RKO (cell line): ENCODE data around the gene HSPA4.
"Not testable (repeated sequence)": the region's sequence is repeated elsewhere in the genome, so short reads cannot be mapped to it uniquely, and the experiment has no call there.

Source experiments
- DNase-seq: peaks from one replicate; pipeline ENCODE4 v3.0.0-alpha.2; 2016; ENCODE audit warnings: low spot score

HSPA4 gene

DNA sequence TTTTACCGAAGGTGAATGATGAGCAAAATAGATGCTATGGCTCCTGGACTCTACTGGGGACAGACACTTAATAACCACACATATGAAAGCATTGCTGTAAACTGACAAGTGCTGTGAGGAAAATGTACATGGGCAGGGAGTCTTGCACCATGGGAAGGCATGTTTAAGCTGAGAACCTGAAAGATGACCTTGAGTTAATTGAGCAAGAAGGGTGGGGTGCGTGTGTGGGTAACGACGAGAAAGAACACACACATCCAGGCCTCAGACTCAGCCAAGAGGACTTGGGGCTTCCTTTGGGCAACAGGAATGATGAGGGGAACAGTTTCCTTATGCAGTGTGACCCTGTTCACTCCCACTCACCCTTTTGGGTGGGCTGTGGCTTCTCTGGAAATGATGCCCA, 73.1 kb downstream of the HSPA4 start:
- no peak for DNase-seq

DNA sequence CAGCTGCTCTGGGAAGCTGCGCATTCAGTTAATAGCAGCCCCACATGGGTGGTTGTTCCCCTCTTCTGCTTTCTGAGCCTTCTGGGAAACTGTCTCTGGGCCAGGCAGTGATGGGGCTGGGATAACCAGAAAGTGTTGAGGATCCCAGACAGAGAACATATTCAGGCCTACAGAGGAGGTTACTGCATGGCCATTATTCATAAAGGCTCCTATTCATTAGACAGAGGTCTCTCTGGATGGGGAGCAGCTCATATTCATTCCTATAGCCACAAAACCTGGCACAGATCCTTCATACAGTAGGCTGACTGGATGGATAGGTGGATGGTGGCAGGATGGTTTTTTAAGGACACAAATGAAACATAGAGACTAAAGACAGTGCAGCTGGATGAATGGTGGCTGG, 76.3 kb downstream of the HSPA4 start:
- DNase-seq = no peak

DNA sequence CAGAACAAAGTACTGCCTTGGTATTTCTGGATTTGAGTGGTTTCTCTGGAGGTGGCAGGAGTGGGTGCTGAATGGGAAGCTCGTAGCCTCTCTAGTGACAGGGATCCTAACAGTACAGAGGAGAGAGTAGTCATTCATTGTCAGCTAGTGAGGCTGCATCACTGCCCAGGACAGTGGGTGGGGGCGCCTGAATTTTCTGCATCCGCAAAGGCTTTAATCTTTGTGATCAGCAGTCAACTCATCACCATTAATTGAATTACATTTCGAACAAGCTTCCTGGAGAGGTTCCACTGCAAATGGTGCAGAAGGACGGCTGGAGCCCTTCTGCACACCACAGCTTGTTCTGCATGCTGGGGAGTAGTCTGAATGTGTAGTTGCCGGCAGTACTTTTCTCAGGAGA, 77.5 kb downstream of the HSPA4 start:
- no peak for DNase-seq

DNA sequence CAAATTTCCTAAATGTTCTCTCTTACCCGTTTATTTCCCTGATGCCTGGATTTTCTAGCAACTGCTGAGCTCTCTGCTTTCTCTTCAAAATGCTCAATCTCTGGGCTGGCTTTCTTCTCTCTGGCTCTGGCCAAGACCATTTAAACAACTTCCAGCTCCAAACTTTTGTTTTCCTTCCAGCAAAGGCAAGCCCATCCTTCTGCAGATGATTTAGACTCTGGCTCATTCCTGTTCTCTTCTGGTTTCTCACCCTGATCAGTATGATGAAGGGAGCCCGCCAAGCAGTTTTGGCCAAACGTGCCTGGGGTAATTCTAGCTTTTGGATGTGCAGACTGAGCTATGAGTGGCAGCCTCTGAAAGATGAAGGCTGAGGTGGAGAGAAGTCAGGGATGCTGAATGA, 78.1 kb downstream of the HSPA4 start:
- DNase-seq = no peak

DNA sequence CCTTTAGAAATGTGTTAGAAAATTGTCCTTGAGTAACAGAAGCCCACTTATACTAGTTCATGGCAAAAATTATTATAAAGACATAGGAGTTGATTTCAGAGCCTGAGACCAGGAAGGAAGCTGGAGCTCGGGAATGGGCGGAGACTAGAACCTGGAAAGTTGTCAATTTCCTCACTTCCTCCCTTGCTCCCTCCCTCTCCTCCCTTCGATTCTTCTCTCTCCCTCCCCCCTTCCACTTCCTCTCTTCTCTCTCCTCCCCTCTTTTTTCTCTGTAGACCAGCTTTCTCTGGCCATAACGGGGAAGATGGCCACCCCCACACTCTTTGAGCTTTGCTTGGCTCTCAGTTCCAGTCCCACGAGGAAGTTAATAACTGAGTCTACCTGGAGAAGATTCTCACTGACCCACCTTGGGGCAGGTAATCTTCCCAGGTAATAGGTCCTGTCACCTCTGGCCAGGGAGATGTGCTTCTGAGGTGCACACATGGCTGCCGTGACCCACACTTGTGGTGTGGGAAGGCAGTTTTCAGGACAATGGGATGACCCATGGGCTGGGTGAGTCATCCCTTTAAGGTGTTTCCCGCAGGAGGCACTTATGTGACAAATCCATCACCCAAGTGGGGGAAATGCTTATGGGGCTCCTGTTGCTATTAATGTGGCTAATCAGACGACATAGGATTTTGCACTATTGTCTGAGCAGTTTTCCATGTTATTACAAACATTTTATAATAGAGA, 78.7 kb downstream of the HSPA4 start:
- no peak for DNase-seq

DNA sequence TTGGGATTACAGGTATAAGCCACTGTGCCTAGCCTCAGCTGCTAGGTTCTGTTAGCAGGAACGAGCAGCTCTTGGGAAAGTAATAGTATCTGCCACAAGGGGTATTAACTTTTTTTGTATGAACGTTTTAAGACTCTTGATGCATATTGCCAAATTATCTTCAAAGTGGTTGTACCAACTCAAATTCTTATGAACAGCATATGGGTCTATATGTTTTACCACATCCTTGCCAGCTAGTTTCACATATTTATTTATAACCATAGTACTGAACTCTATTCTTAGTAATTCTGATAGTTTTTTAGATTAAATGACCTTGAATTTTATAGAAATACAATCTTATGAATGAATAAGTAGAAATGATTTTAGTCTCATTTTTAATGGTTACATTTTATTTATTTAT, 80.9 kb downstream of the HSPA4 start:
- DNase-seq = no peak

DNA sequence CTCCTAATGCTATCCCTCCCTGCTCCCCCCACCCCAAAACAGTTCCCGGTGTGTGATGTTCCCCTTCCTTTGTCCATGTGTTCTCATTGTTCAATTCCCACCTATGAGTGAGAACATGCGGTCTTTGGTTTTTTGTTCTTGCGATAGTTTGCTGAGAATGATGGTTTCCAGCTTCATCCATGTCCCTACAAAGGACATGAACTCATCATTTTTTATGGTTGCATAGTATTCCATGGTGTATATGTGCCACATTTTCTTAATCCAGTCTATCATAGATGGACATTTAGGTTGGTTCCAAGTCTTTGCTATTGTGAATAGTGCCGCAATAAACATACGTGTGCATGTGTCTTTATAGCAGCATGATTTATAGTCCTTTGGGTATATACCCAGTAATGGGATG, 81.4 kb downstream of the HSPA4 start:
- DNase-seq = not testable (repeated sequence)

DNA sequence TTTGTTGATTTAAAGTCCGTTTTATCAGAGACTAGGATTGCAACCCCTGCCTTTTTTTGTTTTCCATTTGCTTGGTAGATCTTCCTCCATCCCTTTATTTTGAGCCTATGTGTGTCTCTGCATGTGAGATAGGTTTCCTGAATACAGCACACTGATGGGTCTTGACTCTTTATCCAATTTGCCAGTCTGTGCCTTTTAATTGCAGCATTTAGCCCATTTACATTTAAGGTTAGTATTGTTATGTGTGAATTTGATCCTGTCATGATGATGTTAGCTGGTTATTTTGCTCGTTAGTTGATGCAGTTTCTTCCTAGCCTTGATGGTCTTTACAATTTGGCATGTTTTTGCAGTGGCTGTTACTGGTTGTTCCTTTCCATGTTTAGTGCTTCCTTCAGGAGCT, 85.1 kb downstream of the HSPA4 start:
- DNase-seq = not testable (repeated sequence)

DNA sequence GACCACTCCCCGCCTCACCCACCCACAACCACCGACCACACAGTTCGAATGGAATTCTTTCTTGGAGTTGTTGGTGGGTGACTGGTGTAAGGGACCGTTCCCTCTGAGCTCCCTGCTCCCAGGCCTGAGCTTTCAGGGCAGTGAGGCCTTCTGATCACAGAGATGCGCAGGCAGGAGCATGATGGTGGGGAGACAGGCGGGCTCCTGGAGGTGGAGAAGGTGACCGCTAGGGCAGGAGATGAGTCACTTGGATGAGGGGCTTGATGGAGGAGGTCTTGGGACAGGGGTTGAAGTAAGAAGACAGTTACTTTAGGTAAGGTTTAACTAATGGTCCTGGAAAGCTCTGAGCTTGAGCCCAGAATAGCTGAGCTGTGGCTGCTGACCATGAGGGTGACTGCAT, 88.5 kb downstream of the HSPA4 start:
- no peak for DNase-seq

DNA sequence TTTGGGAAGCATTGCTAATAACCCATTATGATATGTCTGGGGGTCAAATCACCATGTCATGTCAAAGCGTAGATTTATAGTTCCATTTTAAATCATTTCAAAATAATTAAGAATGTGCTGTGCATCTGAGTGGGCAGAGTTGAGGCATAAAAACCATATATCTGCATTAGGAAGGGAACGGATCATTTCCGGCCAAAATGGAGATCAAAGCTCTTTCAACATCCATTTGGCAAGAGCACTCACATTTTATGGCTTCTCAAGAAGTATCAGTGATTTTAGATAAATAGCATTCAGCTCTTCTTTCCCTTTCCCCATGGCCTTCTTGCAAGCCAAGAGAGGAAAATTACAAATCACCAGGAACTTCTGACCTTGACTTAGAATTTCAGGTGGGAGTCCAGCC, 89.9 kb downstream of the HSPA4 start:
- no peak for DNase-seq

DNA sequence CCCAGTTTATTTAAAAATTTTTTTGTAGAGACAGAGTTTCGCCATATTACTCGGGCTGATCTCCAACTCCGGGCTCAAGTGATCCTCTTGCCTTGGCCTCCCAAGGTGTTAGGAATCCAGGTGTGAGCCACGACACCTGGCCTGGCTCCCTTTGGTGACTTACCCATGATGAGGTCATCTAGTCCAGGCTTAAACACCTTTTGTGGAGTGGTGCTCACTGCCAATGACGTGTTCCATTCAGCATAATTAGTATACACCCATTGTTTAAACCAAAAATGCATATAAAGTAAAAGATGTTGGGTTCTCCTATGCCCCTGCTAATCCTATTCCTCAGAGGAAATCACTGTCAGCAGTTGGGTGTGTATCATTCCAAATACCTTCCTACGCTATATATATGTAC, 91.0 kb downstream of the HSPA4 start:
- no peak for DNase-seq

DNA sequence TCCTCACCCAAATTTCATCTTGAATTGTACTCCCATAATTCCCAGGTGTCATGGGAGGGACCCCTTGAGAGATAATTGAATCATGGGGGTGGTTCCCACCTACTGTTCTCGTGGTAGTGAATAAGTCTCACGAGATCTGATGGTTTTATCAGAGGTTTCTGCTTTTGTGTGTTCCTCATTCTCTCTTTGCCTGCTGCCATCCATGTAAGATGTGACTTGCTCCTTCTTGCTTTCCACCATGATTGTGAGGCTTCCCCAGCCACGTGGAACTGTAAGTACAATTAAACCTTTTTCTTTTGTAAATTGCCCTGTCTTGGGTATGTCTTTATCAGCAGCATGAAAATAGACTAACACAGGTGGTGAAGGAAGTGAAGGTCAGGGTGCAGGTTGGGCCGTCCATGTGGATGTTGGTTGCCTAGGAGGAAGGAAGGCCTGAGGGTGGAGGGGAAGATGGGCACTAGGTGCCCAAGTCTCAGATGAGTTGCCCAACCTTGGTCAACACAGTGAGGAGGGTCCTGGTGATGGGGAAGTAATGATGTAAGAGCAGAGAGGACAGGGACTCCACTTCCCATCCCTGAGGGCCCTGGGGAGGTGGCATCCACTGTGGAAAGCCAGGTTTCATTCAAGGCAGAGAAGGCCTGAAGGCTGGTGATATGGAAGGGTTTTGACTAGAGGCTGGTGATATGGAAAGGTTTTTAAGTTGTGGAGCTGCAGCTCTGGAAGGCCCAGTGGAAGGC, 92.6 kb downstream of the HSPA4 start:
- no peak for DNase-seq

DNA sequence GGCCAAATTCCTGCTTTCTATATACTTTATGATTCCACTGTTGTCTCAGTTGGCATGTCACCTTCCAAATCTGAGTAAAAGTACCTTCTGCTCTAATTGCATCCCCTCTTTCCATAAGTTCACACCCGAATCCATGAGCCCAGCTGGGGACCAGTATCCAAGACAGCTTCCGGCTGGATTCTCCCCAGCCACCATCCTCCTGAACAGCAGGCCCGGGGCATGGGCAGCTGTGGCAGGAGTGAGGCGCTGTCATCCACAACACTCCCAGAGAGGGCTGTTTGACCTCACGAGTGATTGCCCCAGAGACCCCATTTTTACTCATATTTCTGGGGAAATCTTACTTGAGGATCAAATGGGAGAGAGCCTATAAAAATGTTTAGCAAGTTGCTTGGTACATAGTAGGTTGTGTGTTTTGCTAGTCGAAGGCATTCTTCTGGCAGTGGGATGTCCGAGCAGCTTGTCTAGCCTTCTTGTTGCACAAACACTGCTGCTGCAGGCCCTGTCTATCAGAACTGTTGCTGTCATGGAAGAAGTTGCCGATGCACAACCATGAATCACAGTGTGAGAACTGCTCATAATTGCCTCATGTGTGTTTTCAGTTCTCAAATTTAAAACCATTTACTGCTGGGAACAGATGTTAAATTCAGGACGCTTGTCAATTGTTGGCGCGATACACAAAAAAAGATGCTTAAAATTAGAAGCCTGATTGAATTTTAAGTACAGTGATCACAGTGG, 93.8 kb downstream of the HSPA4 start:
- DNase-seq = no peak

DNA sequence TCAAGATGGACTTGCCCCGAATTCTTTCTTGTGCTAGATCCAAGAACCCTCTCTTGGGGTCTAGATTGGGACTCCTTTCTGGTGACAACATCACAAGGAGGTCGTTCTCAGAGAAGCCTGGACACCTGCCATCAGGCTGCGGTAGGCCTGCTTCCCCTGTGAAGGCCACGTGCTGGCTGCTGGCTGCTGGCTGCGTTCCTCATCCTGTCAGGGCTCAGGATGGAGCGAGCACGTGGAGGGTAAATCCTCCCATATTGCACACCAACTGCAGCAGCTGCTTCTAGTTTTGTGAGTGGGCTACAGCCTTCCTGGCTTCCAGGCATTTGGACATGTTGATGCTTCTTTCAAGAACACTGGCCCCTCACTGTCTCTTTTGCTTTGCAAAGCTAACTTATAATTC, 95.6 kb downstream of the HSPA4 start:
- DNase-seq = no peak

DNA sequence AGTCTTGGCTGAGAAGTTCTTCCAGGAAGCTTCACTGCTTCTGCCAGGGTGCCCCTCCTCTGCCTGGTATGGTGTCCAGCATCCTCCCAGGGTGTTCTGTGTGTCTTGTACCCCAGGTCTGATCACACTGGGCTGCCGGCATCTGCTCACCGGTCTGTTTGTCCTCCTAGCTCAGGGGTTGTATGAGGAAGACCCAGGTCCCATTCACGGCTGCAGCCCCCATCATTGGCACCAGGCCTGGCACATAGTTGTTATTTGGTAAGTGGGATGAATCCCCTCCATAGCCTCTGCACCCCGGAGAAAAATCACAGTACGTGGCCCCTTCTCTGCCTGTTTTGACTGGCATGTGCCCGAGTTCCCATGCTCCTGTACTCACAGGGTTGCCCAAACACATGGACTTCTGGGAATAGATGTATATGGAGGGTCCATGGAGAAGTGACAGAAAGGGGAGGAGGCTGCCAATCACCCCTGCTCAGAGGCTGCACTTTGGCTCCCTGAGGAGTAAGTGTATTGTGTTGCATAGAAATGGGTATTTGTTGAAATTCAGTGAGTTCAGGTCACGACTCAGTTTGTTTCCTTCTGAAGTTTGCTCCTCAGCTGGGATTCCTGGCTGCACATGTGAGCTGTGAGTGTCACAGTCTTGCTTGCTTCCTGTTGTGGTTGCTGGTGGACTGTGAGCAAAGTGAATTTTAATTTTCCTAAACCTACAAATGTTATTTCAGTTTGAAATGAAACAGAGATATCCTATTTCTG, 96.2 kb downstream of the HSPA4 start:
- DNase-seq = no peak

DNA sequence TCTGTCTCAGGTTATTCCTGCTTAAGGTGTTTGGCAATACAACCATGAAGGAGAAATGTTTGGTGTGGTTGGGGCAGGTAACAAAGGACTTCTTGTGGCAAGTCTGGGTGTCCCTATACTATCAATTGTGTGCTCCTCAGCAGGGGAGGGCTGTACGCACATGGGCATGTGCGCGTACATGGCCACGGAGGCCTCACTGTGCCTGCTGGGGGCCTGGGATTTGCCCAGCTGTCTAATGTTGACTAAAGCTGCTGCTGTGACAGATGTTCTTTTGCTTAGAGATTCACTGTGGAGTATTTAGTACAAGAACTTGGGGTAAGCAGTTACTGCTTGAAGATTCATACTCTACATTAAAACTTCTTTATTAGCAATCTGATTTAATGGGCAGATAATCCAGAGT, 97.5 kb downstream of the HSPA4 start:
- DNase-seq = no peak

DNA sequence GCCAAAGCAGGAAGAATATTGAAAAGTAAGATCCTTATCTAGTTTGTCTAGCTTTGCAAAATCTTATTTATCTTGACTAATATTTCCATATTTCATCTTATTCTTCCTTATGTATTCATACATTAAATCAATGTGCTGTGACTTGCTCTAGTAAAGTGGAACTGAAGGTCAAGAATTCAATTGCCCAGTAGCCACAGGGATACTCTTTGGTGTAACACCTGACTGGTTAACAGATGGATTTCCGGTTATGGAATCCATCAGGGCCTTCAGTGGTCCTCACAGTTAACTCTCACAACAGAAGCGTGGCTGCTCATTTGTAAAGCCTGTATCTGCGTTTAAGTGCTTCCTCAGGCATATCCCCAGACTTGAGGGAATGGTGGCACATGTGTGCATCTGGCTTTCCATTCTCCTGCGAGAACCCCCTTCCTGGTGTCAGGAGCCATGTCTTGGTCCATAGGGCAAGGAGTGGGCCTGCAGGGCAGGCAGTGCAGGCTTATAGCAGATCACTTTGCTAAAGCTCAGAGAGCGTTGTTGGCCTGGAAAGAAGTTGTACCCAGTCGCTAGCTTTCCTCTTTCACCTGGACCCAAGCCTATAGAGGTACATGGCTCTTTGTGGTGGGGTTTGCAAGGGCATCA, 99.2 kb downstream of the HSPA4 start:
- no peak for DNase-seq

DNA sequence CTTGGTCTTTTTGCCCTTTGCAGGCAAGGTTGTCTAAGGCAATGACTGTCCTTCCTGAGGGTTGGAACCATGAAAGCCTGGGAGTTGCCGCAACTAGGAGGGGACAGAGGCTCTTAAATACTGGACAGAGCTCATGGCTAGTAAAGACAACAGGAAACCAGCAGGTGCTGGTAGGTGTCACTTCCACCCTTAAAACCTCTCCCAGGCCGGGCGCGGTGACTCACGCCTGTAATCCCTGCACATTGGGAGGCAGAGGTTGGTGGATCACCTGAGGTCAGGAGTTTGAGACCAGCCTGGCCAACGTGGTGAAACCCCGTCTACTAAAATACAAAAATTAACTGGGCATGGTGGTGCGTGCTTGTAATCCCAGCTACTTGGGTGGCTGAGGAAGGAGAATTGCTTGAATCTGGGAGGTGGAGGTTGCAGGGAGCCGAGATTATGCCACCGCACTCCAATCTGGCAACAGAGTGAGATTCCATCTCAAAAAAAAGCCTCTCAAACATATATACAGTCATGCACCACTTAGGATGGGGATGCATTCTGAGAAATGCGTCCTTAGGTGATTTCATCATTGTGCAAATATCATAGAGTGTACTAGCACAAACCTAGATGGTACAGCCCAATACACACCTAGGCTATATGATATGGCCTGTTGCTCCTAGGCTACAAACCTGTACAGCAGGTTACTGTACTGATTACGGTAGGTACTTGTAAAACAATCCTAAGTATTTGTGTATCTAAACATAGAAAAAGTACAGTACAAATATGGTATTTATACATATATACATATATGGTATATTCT, 102.7 kb downstream of the HSPA4 start:
- DNase-seq = no peak

DNA sequence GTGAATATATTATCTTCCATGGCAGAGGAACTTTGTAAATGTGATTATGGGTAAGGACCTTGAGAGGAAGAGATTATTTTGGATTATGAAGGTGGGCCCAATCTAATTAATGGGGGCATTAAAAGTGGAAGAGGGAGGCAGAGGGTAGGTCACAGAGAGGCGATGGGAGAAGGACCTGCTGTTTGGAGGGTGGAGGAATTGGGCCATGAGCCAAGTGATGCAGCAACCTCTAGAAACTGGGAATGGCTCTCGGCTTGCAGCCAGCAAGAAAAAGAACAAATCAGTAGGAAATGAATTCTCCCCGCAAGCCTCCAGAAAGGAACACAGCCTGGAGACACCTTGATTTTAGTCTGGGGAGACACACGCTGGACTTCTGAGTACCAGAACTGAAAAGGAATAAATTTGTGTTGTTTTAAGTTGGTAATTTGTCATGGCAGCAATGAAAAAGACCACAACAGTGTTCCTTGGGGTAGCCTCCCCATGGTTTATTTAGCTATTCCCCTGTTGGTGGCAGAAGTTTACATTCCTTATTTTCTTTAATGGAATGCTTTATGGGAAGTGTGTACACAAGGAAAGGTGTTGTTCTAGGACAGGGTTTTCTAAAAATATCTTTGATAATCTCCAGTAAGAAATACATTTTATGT, 103.6 kb downstream of the HSPA4 start:
- no peak for DNase-seq
